Ovary (tissue), 3 donors: ENCODE results near the gene CDK5RAP3.

Source experiments
- CTCF ChIP-seq, 3 donors: fragments of 450-650 bp in 2 of 3; fragments of 200-600 bp in 1 of 3; IDR thresholded peaks; one replicate each; pipeline versions ENCODE4 v1.5.1 to v1.8.0; 2016 to 2022; ENCODE audit warnings: antibody characterized with exemption in 3 of 3, mild to moderate bottlenecking in 1 of 3
- POLR2A ChIP-seq: fragments of 450-650 bp; IDR thresholded peaks from one replicate; pipeline ENCODE4 v1.6.1; 2017; ENCODE audit warnings: antibody characterized with exemption, mild to moderate bottlenecking, moderate library complexity
- donor health status: DM: no; HTN: no; CAD: no.

DNA sequence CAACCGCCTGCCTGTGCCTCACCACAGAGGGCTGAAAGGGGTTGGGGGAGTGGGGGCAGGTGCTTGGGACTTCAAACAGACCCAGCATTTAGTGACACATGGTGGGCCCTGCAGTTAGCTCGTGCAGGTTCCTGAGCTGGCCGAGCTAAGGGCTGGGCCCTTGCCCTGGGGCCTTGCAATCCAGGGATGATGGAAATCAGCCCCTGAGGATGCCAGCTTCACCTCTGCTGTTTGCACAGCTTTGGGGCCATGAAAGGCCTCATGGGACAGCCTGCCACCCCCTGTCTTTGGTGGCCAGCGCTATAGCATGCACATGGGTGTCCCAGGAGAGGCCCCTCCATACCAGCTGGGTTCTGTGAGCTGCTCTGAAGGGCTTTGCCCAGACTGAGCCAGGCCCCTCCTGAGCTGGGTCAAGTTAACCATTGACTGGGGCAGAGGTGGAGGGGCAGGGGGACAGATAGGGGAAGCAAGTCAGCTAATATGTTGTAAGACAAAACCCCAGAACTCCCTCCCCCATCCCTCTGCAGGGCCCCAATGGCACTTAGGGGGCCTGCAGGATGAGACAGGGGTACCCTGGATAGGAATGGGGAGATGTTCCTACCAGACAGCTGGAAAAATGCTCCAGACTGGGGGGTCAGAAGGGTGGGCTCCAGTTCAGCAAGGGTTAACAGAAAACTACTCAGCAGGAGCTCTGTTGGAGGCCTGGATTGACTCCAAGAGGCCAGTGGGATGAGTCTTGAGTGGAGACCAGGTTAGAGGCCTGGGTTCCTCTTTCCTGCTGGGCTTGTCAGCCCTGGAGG, 13.9 kb upstream of the CDK5RAP3 start:
- TF ChIP-seq POLR2A (no peak), CTCF (IDR thresholded peaks at IDR 0.05) (no peak)
